ENCODE measurements around the gene TBC1D22A.

GRCh38 chr22:47166033-47166404 is 403.6 kb downstream of the TBC1D22A start:
- TF ChIP-seq CTCF (IDR thresholded peaks at IDR 0.05) (no peak), POLR2A (IDR thresholded peaks at IDR 0.05) (no peak)

All from Peyer's patch (tissue), 4 donors.